ENCODE results near the gene CLRN2. TPM values are rescaled to one million over a fixed set of nuclear protein-coding genes. Genes with fewer than 3 reads are reported as not detected.

The CLRN2 gene
- total RNA-seq, 1 donor from 2014 or later, result not detected

DNA sequence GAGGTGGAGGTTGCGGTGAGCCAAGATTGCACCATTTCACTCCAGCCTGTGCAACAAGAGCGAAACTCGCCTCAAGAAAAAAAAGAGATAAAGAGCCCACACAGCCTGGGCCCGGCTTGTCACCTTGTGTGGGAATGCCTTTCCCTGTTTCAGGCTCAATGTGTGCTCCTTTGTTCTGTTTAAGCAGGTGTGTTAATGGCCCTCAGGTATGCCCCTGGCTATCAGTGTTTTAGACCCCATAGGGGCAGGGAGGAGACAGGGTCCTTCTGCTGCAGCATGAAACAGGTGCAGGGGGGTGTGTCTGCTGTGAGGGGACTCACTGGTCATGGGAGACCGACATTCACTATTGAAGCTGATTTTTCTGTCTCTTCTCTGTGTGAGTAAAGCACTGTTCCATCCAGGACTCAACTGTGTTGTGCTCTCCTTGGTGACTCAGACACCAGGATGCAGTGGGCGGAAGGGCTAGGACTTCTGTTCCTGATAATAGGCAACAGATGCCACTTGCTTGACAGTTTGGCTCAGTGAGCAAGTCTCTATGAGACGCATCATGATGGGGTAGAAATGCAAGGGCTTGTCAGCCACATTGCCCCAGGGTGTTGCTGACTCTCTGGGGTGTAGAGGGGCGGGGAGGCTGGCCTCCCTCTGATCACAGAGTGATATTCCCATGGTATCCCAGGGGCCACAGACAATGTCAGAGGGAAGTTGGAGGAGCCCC is 46.4 kb downstream of the CLRN2 start:
- TF ChIP-seq CTCF (IDR thresholded peaks at IDR 0.05; ENCODE audit: insufficient read depth, low read depth, low read length) (no peak), EZH2 (IDR thresholded peaks at IDR 0.05; ENCODE audit: insufficient read depth, low read length) (no peak)
- Mint-ChIP-seq H3K4me3 (ENCODE audit: unreplicated experiment) (no peak overlapping the region), H3K9me3 (ENCODE audit: unreplicated experiment) (no peaks in the 10 kb centered on the region), H3K27ac (ENCODE audit: unreplicated experiment) (no peak overlapping the region), H3K27me3 (ENCODE audit: low read depth, unreplicated experiment) (no peaks in the 10 kb centered on the region), H3K36me3 (ENCODE audit: low read depth, unreplicated experiment) (no peaks in the 10 kb centered on the region), H3K4me1 (ENCODE audit: low read depth, unreplicated experiment) (peaks cover 8% of the 10 kb centered on the region)
- Histone ChIP-seq H3K79me2 (ENCODE audit: insufficient read depth, low read length) (no peaks in the 10 kb centered on the region), H3K27ac (ENCODE audit: low read depth, low read length) (no peak overlapping the region), H3K9ac (ENCODE audit: low read length) (no peak overlapping the region), H4K20me1 (ENCODE audit: insufficient read depth, low read length) (no peaks in the 10 kb centered on the region), H3K4me2 (ENCODE audit: low read length) (peak overlapping the region; percentile 21), H3K9me3 (ENCODE audit: insufficient read depth, low read depth, low read length) (no peaks in the 10 kb centered on the region), H3K36me3 (ENCODE audit: insufficient read depth, low read length) (no peaks in the 10 kb centered on the region), H3K4me1 (ENCODE audit: insufficient read depth, low read length) (peaks cover 9% of the 10 kb centered on the region), H3K4me3 (ENCODE audit: insufficient read depth, low read depth, low read length) (no peak overlapping the region), H3K27me3 (ENCODE audit: insufficient read depth, low read length) (no peaks in the 10 kb centered on the region), H2AFZ (ENCODE audit: low read depth, low read length) (peak overlapping the region; percentile 42)
- FAIRE-seq, result peak; percentile 41
- DNase-seq (ENCODE audit: low read depth), result peak; percentile 57

- FAIRE-seq (no peak), DNase-seq (ENCODE audit: low read depth) (no peak)
- Histone ChIP-seq H3K27me3 (ENCODE audit: insufficient read depth, low read length) (no peaks in the 10 kb centered on the region), H3K27ac (ENCODE audit: low read depth, low read length) (no peak overlapping the region), H3K9me3 (ENCODE audit: insufficient read depth, low read depth, low read length) (no peaks in the 10 kb centered on the region), H3K4me3 (ENCODE audit: insufficient read depth, low read depth, low read length) (no peak overlapping the region), H3K36me3 (ENCODE audit: insufficient read depth, low read length) (no peaks in the 10 kb centered on the region), H2AFZ (ENCODE audit: low read depth, low read length) (no peak overlapping the region), H4K20me1 (ENCODE audit: insufficient read depth, low read length) (no peaks in the 10 kb centered on the region), H3K4me2 (ENCODE audit: low read length) (no peak overlapping the region), H3K79me2 (ENCODE audit: insufficient read depth, low read length) (no peaks in the 10 kb centered on the region), H3K4me1 (ENCODE audit: insufficient read depth, low read length) (peaks cover 9% of the 10 kb centered on the region), H3K9ac (ENCODE audit: low read length) (no peak overlapping the region)
- no peak for TF ChIP-seq EZH2 (IDR thresholded peaks at IDR 0.05; ENCODE audit: insufficient read depth, low read length)
- no peak for TF ChIP-seq CTCF (IDR thresholded peaks at IDR 0.05; ENCODE audit: insufficient read depth, low read depth, low read length)
- Mint-ChIP-seq H3K4me1 (ENCODE audit: low read depth, unreplicated experiment) (peaks cover 13% of the 10 kb centered on the region), H3K4me3 (ENCODE audit: unreplicated experiment) (no peak overlapping the region), H3K9me3 (ENCODE audit: unreplicated experiment) (no peaks in the 10 kb centered on the region), H3K27me3 (ENCODE audit: low read depth, unreplicated experiment) (no peaks in the 10 kb centered on the region), H3K27ac (ENCODE audit: unreplicated experiment) (no peak overlapping the region), H3K36me3 (ENCODE audit: low read depth, unreplicated experiment) (no peaks in the 10 kb centered on the region)
These were observed 47.2 kb downstream of the CLRN2 start for GRCh38 chr4:17562157-17562556.

GRCh38 chr4:17565846-17566245 is 50.9 kb downstream of the CLRN2 start:
- Histone ChIP-seq H3K36me3 (ENCODE audit: insufficient read depth, low read length) (no peaks in the 10 kb centered on the region), H3K27ac (ENCODE audit: low read depth, low read length) (no peak overlapping the region), H3K9ac (ENCODE audit: low read length) (no peak overlapping the region), H3K4me1 (ENCODE audit: insufficient read depth, low read length) (peaks cover 9% of the 10 kb centered on the region), H3K27me3 (ENCODE audit: insufficient read depth, low read length) (no peaks in the 10 kb centered on the region), H3K9me3 (ENCODE audit: insufficient read depth, low read depth, low read length) (no peaks in the 10 kb centered on the region), H3K79me2 (ENCODE audit: insufficient read depth, low read length) (no peaks in the 10 kb centered on the region), H3K4me2 (ENCODE audit: low read length) (no peak overlapping the region), H3K4me3 (ENCODE audit: insufficient read depth, low read depth, low read length) (no peak overlapping the region), H4K20me1 (ENCODE audit: insufficient read depth, low read length) (no peaks in the 10 kb centered on the region), H2AFZ (ENCODE audit: low read depth, low read length) (no peak overlapping the region)
- no peak overlapping the region for H3K27ac Mint-ChIP-seq (ENCODE audit: unreplicated experiment)
- no peak overlapping the region for H3K4me3 Mint-ChIP-seq (ENCODE audit: unreplicated experiment)
- peaks cover 15% of the 10 kb centered on the region for H3K4me1 Mint-ChIP-seq (ENCODE audit: low read depth, unreplicated experiment)
- no peak for DNase-seq (ENCODE audit: low read depth)
- H3K27me3 Mint-ChIP-seq (ENCODE audit: low read depth, unreplicated experiment), result no peaks in the 10 kb centered on the region
- FAIRE-seq, result no peak
- H3K36me3 Mint-ChIP-seq (ENCODE audit: low read depth, unreplicated experiment), result no peaks in the 10 kb centered on the region
- H3K9me3 Mint-ChIP-seq (ENCODE audit: unreplicated experiment), result no peaks in the 10 kb centered on the region
- TF ChIP-seq CTCF (IDR thresholded peaks at IDR 0.05; ENCODE audit: insufficient read depth, low read depth, low read length), result no peak
- TF ChIP-seq EZH2 (IDR thresholded peaks at IDR 0.05; ENCODE audit: insufficient read depth, low read length), result no peak
